ENCODE measurements around the gene RCN1.

The RCN1 gene

DNA sequence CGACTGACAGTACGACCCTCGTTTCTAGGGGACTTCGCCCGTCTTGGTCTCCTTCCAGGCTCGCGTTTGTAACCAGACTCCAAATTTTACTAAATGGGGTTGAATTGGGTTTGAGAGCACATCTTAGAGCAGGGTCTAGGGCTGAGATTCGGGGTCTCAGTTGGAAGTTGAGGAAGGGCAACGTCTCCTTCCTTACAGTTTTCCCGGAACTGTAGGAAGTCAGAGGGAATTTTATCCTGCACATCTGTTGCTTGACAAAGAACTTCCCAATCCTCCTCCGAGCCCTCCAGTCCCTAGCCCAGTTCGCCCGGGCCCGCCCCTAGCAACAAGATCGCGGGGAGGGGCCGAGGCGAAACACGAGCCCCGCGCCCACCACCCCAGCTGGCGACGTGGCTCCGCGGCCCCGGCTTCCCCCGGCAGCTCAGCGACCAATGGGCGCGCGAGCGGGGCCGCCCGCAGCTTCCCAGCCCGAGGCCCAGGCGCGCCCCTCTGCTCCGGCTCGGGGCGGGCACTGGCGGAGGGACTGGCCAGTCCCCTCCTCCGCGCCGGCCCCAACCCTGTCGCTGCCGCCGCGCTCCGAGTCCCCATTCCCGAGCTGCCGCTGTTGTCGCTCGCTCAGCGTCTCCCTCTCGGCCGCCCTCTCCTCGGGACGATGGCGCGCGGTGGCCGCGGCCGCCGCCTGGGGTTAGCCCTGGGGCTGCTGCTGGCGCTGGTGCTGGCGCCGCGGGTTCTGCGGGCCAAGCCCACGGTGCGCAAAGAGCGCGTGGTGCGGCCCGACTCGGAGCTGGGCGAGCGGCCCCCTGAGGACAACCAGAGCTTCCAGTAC is at the start of gene RCN1:
RCN1 (plus strand) TSS at position 530 of the 826 bp plus-strand sequence; CDS start at position 653, 123 bp downstream.
- in situ Hi-C loops (cut with HindIII; ENCODE audit: low sequenced_read_pairs) = no loop called here

DNA sequence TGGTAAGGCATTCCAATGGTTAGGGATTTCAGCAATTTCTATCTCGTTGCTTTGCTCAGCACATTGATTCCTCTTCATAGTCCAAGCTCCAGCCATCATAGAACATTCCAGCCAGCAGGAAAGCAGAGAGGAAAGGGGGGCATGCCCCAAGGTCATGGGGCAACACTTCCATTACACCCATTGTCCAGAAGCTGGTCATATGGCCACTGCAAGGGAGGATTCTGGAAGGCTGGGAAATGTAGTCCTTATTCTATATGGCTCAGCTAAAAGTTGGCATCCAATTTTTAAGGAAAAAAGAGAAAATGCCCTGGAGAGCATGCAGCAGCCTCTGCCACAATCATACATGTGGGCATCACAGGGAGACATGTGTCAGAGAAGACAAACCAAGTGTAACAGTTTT is 47.1 kb upstream of the RCN1 start:
- in situ Hi-C loops (cut with HindIII; ENCODE audit: low sequenced_read_pairs) = no loop called here

DNA sequence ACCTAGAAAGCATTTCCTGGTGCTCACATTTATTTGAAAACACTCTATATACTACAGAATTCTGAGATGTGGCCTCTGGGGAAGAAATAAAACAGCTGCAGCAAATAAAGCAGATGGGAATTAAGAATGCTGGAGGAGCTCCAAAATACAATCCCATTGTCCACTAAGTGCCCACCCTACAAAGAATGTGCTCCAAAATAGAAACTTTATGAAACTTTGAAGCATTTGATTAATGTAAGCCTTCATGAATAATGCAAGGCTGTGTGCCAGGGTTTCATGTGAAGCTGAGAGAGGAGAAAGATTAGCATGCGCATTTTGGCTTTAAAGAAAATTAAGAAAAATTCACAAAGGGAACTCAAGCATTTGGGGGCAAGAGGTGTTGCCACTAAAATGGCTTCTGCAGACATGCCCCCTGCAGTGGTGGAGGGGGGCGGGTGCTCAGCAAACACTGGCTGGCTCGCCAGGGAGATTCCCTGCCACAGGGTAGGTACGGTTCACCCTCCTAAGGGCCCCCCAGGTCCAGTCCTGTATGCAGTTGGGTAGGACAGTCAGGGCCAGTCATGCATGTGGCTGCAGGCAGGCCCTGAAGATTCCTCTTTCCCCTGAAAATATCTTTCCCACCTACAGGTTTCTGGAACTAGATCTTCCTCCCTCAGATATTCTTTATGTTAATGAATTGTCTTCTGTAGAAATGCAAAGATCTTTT is 46.6 kb upstream of the RCN1 start:
- in situ Hi-C loops (cut with HindIII; ENCODE audit: low sequenced_read_pairs) = no loop called here

DNA sequence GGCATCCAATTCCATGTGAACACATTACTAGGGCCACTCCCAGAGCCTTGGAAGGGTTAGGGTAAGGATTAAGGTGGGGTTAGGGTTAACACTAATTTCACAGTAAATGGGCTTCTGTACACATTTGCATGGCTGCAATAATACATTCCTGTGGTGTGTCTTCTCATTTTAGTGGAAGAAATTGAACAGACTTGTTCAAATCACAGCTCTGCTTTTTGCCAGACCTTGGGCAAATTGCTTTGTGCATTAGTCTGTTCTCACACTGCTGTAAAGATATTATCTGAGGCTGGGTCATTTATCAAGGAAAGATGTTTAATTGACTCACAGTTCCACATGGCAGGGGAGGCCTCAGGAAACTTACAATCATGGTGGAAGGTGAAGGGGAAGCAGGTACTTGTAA is 45.4 kb upstream of the RCN1 start:
- in situ Hi-C loops (cut with HindIII; ENCODE audit: low sequenced_read_pairs) = no loop called here

DNA sequence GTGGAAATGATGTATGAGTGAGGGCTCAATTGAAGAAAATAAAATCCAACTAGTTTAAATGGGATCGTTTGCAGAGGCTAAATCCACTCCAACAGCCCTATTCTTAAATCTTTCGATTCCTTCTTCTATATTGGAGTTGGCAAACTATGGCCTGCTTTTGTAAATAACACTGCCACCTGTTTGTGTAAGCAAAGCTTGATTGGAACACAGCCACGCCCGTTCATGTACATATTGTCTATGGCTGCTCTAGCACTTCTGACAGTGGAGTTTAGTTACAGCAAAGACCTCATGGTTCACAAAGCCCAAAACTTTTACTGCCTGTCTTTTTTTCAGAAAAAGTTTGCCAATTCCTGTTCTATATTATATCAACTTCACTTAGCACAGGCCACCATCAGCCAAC is 40.6 kb upstream of the RCN1 start:
- in situ Hi-C loops (cut with HindIII; ENCODE audit: low sequenced_read_pairs) = loop anchor here (25.0 kb wide), 1 partner anchor 112 kb away; no protein-coding TSS in a partner anchor

DNA sequence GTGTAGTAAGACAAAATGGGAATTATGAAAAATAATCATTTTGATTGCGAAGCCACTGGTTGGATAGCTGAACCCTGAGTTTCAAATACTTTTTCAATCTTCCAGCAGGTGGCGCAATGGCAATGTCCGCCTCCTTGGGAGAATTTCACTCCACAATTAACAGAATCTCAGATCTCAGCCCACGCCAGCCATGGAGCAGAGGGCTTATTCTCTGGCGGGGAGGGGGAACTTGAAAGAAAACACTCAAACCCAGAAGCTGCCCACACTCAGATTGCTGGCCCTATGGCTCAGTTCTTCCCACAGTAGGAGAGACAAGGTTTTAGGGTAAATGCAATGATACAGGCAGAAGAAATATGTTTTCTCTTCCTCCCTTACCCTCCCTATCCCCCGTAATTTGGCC is 38.7 kb upstream of the RCN1 start:
- in situ Hi-C loops (cut with HindIII; ENCODE audit: low sequenced_read_pairs) = loop anchor here (25.0 kb wide), 1 partner anchor 110 kb away; no protein-coding TSS in a partner anchor

DNA sequence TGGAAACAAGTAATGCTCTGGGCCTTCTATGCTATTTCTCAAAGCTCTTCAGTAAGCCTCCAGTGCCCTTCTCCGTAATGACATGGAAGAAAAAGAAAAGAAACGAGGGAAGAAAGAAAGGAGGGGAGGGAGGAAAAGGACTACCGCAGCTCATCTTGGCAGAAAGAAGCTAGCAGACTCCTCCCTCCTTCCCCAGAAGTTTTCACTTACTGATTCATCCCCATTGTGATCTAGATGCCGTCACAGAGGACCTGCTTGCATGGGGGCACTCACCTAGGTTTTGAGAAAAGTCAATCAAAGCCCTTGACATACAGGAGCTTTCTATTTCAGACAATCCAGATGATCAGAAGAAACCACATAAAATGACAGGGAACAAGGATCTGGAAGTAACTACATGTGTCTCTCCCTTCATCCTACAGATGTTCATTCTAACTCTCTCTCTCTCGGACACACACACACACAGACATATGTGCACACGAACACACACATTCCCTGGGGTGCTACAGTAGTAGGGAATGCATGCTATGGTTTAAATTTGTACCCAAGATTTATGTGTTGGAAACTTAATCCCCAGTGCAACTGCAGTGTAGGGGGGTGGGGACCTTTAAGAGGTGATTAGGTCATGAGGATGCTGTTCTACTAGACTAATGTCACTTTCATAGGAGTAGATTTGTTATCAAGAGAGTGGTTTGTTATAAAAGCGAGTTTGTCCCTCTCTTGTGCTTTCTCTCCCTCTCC is 37.6 kb upstream of the RCN1 start:
- in situ Hi-C loops (cut with HindIII; ENCODE audit: low sequenced_read_pairs) = loop anchor here (25.0 kb wide), 1 partner anchor 109 kb away; no protein-coding TSS in a partner anchor

DNA sequence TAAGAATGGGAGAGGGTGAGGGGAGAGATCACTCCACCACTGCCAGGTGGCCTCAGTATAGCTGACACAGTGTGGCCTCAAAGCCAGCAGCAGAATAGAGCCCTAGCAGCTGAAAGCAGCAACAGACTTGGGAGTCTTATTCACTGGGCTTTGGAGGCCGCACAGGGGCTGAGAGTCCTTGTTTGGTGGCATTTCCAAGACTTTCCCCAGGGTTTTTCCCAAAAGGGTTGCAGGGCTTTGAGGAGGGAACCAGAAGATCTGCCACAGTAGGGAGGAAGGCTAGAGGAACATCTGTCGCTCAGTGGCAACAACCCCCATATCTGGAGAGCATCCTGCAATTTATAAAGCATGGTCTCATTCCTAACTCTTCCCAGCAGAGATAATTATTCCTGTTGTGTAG is 35.0 kb upstream of the RCN1 start:
- in situ Hi-C loops (cut with HindIII; ENCODE audit: low sequenced_read_pairs) = loop anchor here (25.0 kb wide), 1 partner anchor 106 kb away; no protein-coding TSS in a partner anchor

DNA sequence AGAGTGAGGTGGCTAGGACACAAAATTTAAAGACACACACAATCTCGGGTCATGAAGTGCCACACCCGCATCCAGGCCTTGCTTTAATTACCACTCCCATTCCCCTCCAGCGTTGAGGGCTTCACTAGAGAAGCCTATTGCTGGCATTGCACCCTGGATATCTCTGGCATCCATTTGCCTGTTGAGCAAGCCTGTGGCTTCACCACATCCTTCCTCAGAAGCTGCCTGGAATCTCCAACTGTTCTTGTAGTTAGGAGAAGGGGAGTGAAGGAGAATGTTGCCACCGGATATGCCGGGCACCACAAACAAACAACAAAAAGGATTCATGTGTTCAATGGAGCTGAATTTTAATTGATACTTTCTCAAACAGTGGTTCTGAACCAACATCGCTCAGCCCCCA is 34.4 kb upstream of the RCN1 start:
- in situ Hi-C loops (cut with HindIII; ENCODE audit: low sequenced_read_pairs) = loop anchor here (25.0 kb wide), 1 partner anchor 106 kb away; no protein-coding TSS in a partner anchor

DNA sequence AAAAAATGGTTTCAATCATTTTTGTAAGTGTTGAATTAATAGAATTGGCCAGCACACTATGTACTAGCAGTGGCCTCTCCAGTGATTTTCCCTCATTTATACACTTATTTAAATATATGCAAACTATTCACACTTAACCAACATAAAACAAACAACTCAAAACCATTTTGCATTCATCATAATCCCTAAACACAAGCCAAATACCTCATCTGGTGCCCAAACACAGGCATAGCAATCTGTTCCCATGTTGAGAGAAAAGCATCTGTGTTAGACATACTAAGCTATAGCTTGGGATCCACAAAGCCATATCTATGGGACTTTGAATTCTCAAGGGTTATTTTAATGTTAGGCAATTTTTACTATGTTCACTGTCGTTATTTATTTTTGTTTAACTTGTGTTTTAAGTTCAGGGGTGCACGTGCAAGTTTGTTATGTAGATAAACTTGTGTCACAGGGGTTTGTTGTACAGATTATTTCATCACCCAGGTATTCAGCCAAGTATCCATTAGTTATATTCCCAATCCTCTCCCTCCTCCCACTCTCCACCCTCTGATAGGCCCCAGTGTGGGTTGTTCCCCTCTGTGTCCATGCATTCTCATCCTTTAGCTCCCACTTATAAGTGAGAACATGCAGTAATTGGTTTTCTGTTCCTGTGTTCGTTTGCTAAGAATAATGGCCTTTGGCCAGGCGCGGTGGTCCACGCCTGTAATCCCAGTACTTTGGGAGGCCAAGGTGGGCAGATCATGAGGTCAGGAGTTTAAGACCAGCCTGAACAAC is 31.0 kb upstream of the RCN1 start:
- in situ Hi-C loops (cut with HindIII; ENCODE audit: low sequenced_read_pairs) = loop anchor here (25.0 kb wide), 1 partner anchor 102 kb away; no protein-coding TSS in a partner anchor

DNA sequence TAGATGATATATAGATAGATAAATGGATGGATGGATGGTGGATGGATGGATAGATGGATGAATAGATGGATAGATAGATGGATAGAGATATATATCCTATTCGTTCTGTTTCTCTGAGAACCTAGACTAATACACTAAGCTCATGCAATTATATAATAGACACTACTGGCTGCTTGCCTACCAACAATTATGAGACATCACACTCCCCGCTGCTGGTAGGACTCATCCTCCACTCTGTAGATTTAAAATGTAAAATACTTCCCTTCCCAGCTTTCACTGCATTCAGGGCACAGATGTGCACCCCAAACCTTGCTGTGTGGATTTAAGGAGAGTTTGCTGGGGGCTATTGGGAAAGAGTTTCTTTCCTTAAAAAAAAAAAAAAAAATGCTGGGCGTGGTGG is 28.3 kb upstream of the RCN1 start:
- in situ Hi-C loops (cut with HindIII; ENCODE audit: low sequenced_read_pairs) = loop anchor here (25.0 kb wide), 1 partner anchor 100 kb away; no protein-coding TSS in a partner anchor

DNA sequence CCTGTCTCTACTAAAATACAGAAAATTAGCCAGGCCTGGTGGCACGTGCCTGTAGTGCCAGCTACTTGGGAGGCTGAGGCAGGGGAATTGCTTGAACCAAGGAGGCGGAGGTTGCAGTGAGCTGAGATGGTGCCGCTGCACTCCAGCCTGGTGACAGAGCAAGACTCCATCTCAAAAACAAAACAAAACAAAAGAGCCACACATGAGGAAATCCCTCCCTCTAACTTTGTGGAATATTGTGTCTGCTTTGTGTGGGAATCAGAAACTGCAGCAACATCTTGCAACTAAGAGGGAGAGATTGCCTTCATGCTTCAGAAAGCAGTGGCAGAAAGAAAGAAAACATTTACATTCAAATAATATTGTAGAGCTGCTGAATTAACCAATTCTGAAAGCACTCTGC is 27.8 kb upstream of the RCN1 start:
- in situ Hi-C loops (cut with HindIII; ENCODE audit: low sequenced_read_pairs) = loop anchor here (25.0 kb wide), 1 partner anchor 99 kb away; no protein-coding TSS in a partner anchor

DNA sequence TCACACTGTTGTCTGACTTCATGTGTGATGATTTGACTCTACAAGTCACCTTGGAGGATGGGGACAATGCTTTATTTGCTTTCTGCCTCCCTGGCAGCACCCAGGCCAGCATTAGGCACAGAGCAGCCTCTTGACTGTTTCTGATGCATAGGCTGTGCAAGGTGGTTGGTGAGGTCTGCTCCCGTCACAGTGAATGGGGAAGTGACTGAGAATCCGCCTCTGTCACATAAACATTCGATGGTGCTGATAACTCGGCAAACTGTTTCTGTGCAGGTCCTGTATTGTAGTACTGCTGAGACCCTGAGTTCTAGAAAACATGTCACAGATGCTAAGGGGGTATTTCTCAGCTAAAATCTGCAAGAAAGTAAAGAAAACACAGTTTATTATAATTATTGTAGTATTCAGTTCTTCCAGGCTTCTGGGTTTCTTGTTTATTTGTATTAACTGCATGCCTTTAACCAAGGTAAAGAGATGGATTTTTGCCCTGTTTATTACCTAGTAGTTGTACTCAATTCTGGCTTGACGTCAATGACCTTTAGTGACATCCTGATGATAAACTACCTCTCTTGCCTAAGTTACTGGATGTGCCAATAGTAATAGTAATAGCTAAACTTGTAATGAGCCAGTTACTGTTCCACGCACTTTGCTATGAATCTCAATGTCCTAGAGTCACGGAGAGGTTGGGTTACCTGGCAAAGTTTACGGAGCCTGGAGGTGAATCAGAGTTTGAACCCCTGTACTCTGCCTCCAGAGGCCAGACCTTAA is 24.8 kb upstream of the RCN1 start:
- in situ Hi-C loops (cut with HindIII; ENCODE audit: low sequenced_read_pairs) = loop anchor here (25.0 kb wide), 1 partner anchor 96 kb away; no protein-coding TSS in a partner anchor

DNA sequence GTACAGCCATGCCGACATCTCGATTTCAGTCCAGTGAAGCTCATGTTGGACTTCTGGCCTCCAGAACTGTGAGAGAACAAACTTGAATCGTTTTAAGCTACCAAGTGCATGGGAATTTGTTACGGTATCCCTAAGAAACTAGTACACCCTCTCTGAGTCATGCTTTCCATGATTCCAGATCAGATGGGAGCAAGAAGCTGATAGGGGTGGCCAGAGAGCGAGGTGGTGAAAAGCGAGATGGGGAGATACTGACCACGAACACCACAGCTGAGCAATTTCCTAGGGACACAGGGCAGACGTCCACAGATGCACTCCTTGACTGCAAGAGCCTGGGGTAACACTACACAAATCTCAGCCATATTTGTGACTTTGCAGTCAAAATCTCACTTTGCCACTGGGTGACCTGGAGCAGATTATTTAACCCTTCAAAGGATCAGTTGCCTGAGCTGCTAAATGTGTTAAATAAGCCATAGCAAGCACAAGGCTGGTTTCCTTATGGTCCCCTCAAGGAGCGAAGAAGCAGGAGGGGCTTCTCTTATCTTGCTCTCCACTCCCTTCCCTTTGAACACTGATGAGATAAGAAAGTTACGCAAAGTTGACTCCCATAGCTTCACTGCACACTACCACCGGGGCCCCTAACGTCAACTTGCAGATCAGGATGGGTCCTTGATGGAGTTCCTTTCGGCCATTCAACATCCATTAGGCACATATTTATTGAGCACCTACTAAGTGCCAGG is 22.6 kb upstream of the RCN1 start:
- in situ Hi-C loops (cut with HindIII; ENCODE audit: low sequenced_read_pairs) = loop anchor here (25.0 kb wide), 1 partner anchor 94 kb away; no protein-coding TSS in a partner anchor

DNA sequence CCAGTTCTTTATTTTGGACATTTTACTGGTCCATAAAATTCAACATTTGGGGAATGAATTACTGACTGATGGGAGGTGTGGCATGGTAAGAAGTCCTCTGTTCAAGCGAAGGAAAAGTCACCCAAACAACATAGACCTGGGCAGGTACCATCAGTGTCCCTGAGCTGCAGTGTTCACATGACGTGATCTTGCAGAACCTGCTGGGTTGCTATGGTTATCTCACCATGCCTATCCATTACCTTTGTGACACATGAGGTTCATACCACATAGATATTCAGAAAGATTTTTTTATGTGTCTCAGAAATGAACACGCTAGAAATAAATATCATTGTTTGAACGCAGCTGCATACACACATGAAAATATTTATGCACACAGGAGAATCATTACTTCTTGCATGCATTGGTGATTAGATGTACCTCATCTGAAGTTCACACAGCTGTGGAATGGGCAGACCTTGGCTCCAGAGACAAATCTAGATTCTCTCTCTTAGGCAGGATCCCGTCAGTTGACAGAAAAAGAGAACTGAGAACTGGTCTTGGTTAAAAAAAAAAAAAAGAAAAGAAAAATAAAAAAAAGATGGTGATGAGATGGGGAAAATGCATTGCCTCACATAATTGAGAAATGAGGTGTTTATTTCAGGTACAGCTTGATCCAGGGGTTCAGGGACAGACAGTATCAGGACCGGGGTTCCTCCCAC is 21.4 kb upstream of the RCN1 start:
- in situ Hi-C loops (cut with HindIII; ENCODE audit: low sequenced_read_pairs) = loop anchor here (25.0 kb wide), 1 partner anchor 93 kb away; no protein-coding TSS in a partner anchor

DNA sequence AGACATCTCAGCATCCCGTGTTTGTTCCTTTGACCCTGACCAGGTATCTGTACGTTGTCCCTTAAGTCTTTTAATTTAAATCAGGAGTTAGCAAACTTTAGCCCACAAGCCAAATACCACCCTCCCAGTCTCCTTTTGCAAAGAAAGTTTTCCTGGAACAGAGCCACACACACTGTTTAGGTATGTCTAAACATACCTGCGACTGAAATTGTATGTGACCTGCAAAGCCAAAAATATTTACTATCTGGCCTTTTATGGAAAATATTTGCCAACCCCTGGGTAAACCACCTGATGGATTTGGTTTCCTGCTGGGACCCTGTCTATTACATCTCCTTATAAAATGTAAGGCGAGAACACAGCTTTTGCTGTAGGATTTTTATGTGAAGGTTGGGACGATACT is 20.2 kb upstream of the RCN1 start:
- in situ Hi-C loops (cut with HindIII; ENCODE audit: low sequenced_read_pairs) = loop anchor here (25.0 kb wide), 1 partner anchor 92 kb away; no protein-coding TSS in a partner anchor

DNA sequence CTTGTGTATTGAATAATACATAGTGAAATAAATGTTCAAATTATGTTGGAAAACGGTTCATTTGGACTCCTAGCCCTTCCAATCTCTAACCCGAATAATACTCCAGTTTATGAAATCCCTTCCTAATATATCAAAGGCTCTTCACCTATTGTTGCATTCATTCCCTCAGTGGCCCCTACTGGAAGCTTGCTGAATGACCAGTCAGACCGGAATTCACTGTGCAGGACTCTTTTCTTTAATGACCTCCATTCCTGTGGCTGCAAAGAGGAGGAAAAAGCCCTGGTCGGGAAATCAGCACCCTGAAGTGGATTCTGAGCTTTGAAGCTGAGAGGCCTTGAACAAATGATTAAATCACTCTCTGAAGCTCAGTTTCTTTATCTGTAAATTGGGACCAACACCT is 19.1 kb upstream of the RCN1 start:
- in situ Hi-C loops (cut with HindIII; ENCODE audit: low sequenced_read_pairs) = loop anchor here (25.0 kb wide), 1 partner anchor 90 kb away; no protein-coding TSS in a partner anchor
